Thyroid gland (tissue), 4 donors: ENCODE data around the gene TMEM164.

Source experiments
- POLR2A ChIP-seq, 2 donors: fragments of 450-650 bp; IDR thresholded peaks; one replicate each; pipeline ENCODE4 v1.6.1; 2017; ENCODE audit warnings: antibody characterized with exemption in 2 of 2, mild to moderate bottlenecking in 2 of 2, moderate library complexity in 1 of 2
- TF ChIP-seq, protein P1 (sequence below), 6 experiments: fragments of 200-600 bp in 3 of 6; fragments of 450-650 bp in 3 of 6; sonication (generic) in 3 of 6; IDR thresholded peaks; one replicate each; pipeline ENCODE4 v1.5.1; 2016 to 2019; ENCODE audit warnings: antibody characterized with exemption in 6 of 6, mild to moderate bottlenecking in 2 of 6, inconsistent platforms in 1 of 6, moderate library complexity in 1 of 6

DNA sequence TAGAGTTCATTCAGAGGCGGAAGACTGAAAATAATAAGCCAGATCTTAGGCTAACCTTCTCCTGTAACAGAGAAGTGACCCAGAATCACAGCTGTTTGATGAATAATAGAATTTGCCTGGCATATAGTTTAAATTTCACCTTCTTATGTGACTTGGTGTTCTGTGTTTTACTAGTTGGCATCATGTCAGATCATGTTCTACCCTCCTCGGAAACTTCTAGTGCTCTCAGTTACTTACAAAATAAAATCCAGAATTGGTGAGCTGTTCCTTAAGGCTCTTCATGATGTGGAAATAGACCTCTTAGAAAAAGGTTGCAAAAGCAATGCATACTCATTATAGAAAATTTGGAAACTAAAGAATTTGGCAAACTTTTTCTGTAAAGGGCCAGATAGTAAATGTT, 31.1 kb downstream of the TMEM164 start:
- TF ChIP-seq, protein P1, sequence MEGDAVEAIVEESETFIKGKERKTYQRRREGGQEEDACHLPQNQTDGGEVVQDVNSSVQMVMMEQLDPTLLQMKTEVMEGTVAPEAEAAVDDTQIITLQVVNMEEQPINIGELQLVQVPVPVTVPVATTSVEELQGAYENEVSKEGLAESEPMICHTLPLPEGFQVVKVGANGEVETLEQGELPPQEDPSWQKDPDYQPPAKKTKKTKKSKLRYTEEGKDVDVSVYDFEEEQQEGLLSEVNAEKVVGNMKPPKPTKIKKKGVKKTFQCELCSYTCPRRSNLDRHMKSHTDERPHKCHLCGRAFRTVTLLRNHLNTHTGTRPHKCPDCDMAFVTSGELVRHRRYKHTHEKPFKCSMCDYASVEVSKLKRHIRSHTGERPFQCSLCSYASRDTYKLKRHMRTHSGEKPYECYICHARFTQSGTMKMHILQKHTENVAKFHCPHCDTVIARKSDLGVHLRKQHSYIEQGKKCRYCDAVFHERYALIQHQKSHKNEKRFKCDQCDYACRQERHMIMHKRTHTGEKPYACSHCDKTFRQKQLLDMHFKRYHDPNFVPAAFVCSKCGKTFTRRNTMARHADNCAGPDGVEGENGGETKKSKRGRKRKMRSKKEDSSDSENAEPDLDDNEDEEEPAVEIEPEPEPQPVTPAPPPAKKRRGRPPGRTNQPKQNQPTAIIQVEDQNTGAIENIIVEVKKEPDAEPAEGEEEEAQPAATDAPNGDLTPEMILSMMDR (IDR thresholded peaks at IDR 0.05): no peak
- TF ChIP-seq POLR2A (IDR thresholded peaks at IDR 0.05): no peak
